Mesendoderm (in vitro differentiated cells): ENCODE results near the gene CPT1A.
"Not testable (repeated sequence)": the region's sequence is repeated elsewhere in the genome, so short reads cannot be mapped to it uniquely, and the experiment has no call there.

Experiments used
- DNase-seq: peaks from one replicate; pipeline ENCODE4 v3.0.0; 2013
- H2AK5ac ChIP-seq: 2 replicates; pipeline ENCODE4 v1.6.1; 2013; ENCODE audit warnings: low read length, inconsistent platforms
- H2BK120ac ChIP-seq: 2 replicates; pipeline ENCODE4 v1.6.1; 2013; ENCODE audit warnings: low read depth, mild to moderate bottlenecking, low read length, moderate library complexity, mixed read lengths
- H2BK15ac ChIP-seq: replicated peaks from 2 replicates; pipeline ENCODE4 v1.6.1; 2013; ENCODE audit warnings: low read depth, mild to moderate bottlenecking, moderate library complexity
- H2BK5ac ChIP-seq: 2 replicates; pipeline ENCODE4 v1.6.1; 2013; ENCODE audit warnings: low read length, inconsistent platforms
- H3K18ac ChIP-seq: 2 replicates; pipeline ENCODE4 v1.6.1; 2013; ENCODE audit warnings: mild to moderate bottlenecking, low read length, mixed read lengths
- H3K23ac ChIP-seq: one replicate; pipeline ENCODE4 v1.6.1; 2013; ENCODE audit warnings: low read length
- H3K27ac ChIP-seq: 2 replicates; pipeline ENCODE4 v1.5.1; 2013; ENCODE audit warnings: low read depth, mild to moderate bottlenecking, inconsistent platforms, low read length, moderate library complexity
- H3K27me3 ChIP-seq: 2 replicates; pipeline ENCODE4 v1.6.1; 2013; ENCODE audit warnings: low read length, control low read depth, mild to moderate bottlenecking, inconsistent platforms; ENCODE audit not compliant: insufficient read depth, poor library complexity
- H3K36me3 ChIP-seq: 2 replicates; pipeline ENCODE4 v1.6.1; 2013; ENCODE audit warnings: low read length, inconsistent platforms; ENCODE audit not compliant: control insufficient read depth, insufficient read depth
- H3K4ac ChIP-seq: one replicate; pipeline ENCODE4 v1.6.1; 2013; ENCODE audit warnings: low read depth, mild to moderate bottlenecking, low read length, moderate library complexity
- H3K4me1 ChIP-seq: 2 replicates; pipeline ENCODE4 v1.6.1; 2013; ENCODE audit warnings: low read depth, low read length, inconsistent platforms; ENCODE audit not compliant: control insufficient read depth
- H3K4me2 ChIP-seq: 2 replicates; pipeline ENCODE4 v1.6.1; 2013; ENCODE audit warnings: low read length
- H3K4me3 ChIP-seq: 2 replicates; pipeline ENCODE4 v1.5.1; 2013; ENCODE audit warnings: mild to moderate bottlenecking, low read length
- H3K56ac ChIP-seq: one replicate; pipeline ENCODE4 v1.6.1; 2013; ENCODE audit warnings: low read length
- H3K79me1 ChIP-seq: 2 replicates; pipeline ENCODE4 v1.6.1; 2013; ENCODE audit warnings: low read length, inconsistent platforms
- H3K79me2 ChIP-seq: 2 replicates; pipeline ENCODE4 v1.6.1; 2013; ENCODE audit warnings: mild to moderate bottlenecking, low read length; ENCODE audit not compliant: control insufficient read depth, insufficient read depth
- H3K9ac ChIP-seq: 2 replicates; pipeline ENCODE4 v1.6.1; 2013; ENCODE audit warnings: low read length, inconsistent platforms
- H4K5ac ChIP-seq: one replicate; pipeline ENCODE4 v1.6.1; 2013; ENCODE audit warnings: low read length
- H4K8ac ChIP-seq: one replicate; pipeline ENCODE4 v1.6.1; 2013; ENCODE audit warnings: low read depth, mild to moderate bottlenecking, control low read depth, low read length, moderate library complexity
- WGBS: extraction: QIAGEN DNeasy Blood & Tissue Kit; methylation state at CpG from one replicate; pipeline ENCODE4 v1.1.7; 2013; ENCODE audit warnings: low lambda C conversion rate, missing lambda C conversion rate; ENCODE audit not compliant: insufficient coverage; ENCODE audit errors: extremely low coverage; 5-methylcytosine and 5-hydroxymethylcytosine counted together

The CPT1A gene

GRCh38 chr11:68857037-68857586 is 15.4 kb upstream of the CPT1A start:
- Histone ChIP-seq H3K27ac (no peak overlapping the region), H2BK5ac (no peak overlapping the region), H3K23ac (no peak overlapping the region), H4K8ac (no peak overlapping the region), H3K4me3 (no peak overlapping the region), H3K27me3 (peaks cover 4% of the 10 kb centered on the region), H3K56ac (no peak overlapping the region), H3K9ac (no peak overlapping the region), H2BK15ac (no peak overlapping the region), H3K4me1 (no peaks in the 10 kb centered on the region), H2AK5ac (no peak overlapping the region), H3K79me1 (no peaks in the 10 kb centered on the region), H3K18ac (no peak overlapping the region), H3K36me3 (no peaks in the 10 kb centered on the region), H3K79me2 (no peaks in the 10 kb centered on the region), H4K5ac (no peak overlapping the region), H2BK120ac (no peak overlapping the region), H3K4me2 (no peak overlapping the region), H3K4ac (no peak overlapping the region)
- no CpG with 5 or more reads among the region's 8 CpGs for WGBS
- no peak for DNase-seq

DNA sequence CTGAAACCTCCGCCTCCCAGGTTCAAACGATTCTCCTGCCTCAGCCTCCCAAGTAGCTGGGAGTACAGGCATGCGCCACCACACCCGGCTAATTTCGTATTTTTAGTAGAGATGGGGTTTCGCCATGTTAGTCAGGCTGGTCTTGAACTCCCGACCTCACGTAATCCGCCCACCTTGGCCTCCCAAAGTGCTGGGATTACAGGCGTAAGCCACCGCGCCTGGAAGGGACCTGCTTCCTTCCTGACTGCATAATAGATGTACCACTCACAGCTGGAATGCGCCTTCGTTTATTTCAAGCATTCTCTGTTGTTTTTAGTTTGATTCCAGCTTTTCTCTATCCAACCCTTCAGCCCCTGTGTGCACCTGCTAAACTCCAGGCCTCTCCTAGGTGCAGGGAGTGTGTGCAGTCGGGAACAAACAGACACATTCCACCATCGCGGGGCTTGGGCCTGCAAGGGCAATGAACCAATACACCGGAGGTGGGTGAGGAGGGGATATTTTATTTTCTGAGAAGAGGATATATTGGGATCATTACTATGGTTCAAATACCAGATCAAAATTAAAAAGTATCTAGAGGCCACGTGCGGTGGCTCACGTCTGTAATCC is 14.8 kb upstream of the CPT1A start:
- not testable (repeated sequence) for H3K23ac ChIP-seq, H3K36me3 ChIP-seq, H2AK5ac ChIP-seq, H3K27ac ChIP-seq, H3K9ac ChIP-seq, H3K79me2 ChIP-seq, H3K27me3 ChIP-seq, H3K79me1 ChIP-seq, H4K5ac ChIP-seq, H4K8ac ChIP-seq, H3K4ac ChIP-seq, H2BK5ac ChIP-seq, DNase-seq, H2BK15ac ChIP-seq, H3K4me1 ChIP-seq, H3K18ac ChIP-seq, H2BK120ac ChIP-seq, H3K4me3 ChIP-seq, H3K4me2 ChIP-seq, H3K56ac ChIP-seq
- no CpG with 5 or more reads among the region's 21 CpGs for WGBS

DNA sequence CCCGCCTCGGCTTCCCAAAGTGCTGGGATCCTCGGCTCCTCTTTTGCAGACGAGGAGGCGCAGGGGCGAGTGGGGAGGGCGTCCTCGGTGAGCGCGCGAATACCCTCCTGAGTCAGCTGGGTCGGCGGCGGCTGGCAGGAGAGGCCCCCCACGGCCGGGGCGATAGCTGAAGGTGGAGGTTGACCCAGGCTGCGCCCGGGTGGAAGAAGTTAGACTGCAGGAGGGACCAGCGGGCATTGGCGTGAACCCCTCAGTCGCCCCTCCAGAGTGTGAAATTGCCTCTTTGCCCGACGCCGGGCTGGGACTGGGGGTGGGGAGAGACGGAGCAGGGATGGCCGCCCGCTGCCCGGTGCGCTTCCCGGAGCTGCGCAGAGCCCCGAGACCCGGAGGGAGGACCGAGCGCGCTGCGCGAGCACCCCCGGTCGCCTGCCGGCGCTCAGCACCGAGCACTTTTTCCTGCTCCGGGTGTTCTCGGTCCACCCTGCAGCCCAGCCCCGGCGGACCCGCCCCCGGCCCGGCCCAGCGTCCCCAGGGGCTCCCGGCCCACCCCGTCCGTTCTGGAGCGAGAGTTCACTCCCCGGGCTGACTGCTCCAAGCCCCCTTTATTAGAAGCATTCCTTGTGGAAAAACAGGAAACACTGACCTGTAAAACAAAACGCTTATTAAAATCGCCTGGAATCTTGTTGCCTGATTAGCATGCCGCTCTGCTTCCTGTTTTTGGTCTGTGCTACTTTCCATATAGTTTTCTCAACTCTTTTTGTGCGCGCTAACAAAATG is 13.7 kb upstream of the CPT1A start:
- Histone ChIP-seq H3K4me3 (peak overlapping the region; percentile 69), H3K56ac (peak overlapping the region; percentile 90), H2BK120ac (no peak overlapping the region), H2AK5ac (no peak overlapping the region), H3K4me1 (no peaks in the 10 kb centered on the region), H3K36me3 (no peaks in the 10 kb centered on the region), H2BK5ac (no peak overlapping the region), H3K4me2 (peak overlapping the region; percentile 80), H3K9ac (peak overlapping the region; percentile 75), H3K18ac (peak overlapping the region; percentile 60), H2BK15ac (no peak overlapping the region), H4K5ac (no peak overlapping the region), H3K79me1 (no peaks in the 10 kb centered on the region), H3K23ac (no peak overlapping the region), H4K8ac (no peak overlapping the region), H3K79me2 (no peaks in the 10 kb centered on the region), H3K4ac (no peak overlapping the region), H3K27me3 (peaks cover 4% of the 10 kb centered on the region), H3K27ac (peak overlapping the region; percentile 25)
- DNase-seq = peak; percentile 68
- no CpG with 5 or more reads among the region's 62 CpGs for whole genome bisulfite sequencing

- WGBS = no CpG with 5 or more reads among the region's 42 CpGs
- Histone ChIP-seq H3K79me1 (no peaks in the 10 kb centered on the region), H2AK5ac (no peak overlapping the region), H2BK120ac (no peak overlapping the region), H3K9ac (peak overlapping the region; percentile 75), H3K27me3 (peaks cover 4% of the 10 kb centered on the region), H3K36me3 (no peaks in the 10 kb centered on the region), H4K5ac (no peak overlapping the region), H3K79me2 (no peaks in the 10 kb centered on the region), H2BK5ac (no peak overlapping the region), H3K4me2 (peak overlapping the region; percentile 92), H2BK15ac (no peak overlapping the region), H4K8ac (no peak overlapping the region), H3K23ac (peak overlapping the region; percentile 48), H3K4me1 (no peaks in the 10 kb centered on the region), H3K56ac (peak overlapping the region; percentile 90), H3K27ac (no peak overlapping the region), H3K18ac (peak overlapping the region; percentile 93), H3K4ac (peak overlapping the region; percentile 97), H3K4me3 (peak overlapping the region; percentile 31)
- DNase-seq = no peak
These were observed 12.7 kb upstream of the CPT1A start for GRCh38 chr11:68854273-68854958.

DNA sequence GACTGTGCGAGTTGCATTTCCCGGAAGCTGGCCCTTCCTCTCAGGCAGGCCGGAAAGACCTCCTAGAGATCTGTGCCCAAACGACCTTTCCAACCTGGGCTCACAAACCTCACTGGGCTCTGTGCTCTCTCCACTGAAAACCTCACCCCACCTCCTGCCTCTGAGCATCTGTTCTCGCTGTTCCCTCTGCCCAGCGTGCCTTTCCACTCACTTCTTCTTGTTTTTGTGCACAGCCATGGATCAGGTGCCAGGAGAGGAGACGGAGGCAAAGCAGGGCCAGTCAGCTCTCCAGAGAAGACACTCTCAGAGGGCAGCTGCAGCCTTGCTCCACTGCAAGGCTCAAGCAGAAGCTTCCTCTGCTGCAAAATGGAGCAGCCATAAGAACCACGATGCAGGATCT is 10.9 kb upstream of the CPT1A start:
- no peak overlapping the region for H4K5ac ChIP-seq
- no peak overlapping the region for H2BK120ac ChIP-seq
- H2BK5ac ChIP-seq = no peak overlapping the region
- H3K4ac ChIP-seq = no peak overlapping the region
- H3K79me1 ChIP-seq = no peaks in the 10 kb centered on the region
- no peak overlapping the region for H3K18ac ChIP-seq
- H3K9ac ChIP-seq = no peak overlapping the region
- no peak overlapping the region for H3K4me3 ChIP-seq
- H3K56ac ChIP-seq = no peak overlapping the region
- no peaks in the 10 kb centered on the region for H3K79me2 ChIP-seq
- no peak overlapping the region for H2BK15ac ChIP-seq
- no peak for DNase-seq
- H3K4me2 ChIP-seq = no peak overlapping the region
- no CpG with 5 or more reads among the region's 8 CpGs for WGBS
- no peak overlapping the region for H2AK5ac ChIP-seq
- no peak overlapping the region for H3K27ac ChIP-seq
- H3K23ac ChIP-seq = no peak overlapping the region
- H3K4me1 ChIP-seq = no peaks in the 10 kb centered on the region
- H3K27me3 ChIP-seq = peaks cover 4% of the 10 kb centered on the region
- H4K8ac ChIP-seq = no peak overlapping the region
- no peaks in the 10 kb centered on the region for H3K36me3 ChIP-seq
